ENCODE measurements around the gene TMEM151B. TPM values are rescaled to one million over a fixed set of nuclear protein-coding genes. Genes with fewer than 3 reads are reported as not detected.

TMEM151B gene
- total and polyA plus RNA-seq, 2 of the 13 experiments (the other 11 are each of a cell fraction or from before 2014, with no cell fraction given), result not detected

DNA sequence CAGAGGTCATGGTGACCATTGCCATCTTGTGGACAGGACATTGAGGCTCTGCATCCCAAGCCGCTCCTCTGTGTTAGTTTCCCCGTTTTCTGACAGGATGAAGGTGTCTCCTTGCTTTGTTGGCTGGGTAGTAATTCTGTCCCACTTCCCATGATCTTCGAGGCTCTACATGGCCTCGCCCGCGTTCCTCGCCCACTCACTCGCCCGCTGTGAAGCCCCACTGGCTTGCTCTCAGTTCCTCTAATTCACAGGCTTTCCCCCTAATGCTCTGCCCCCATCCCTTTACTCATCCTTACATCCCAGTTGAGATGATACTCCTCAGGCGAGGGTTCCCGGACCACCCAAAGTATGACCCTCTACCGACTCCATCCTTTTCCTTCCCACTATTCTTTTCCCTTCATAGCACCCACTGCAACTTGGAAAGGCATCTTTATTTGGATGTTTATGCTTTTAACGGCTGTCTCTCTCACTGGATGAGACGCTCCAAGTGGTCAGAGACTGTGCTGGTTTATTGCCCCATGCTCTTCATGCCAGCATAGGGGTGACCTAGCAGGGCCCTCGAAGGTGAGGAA is 12.4 kb upstream of the TMEM151B start (continued):
- TF ChIP-seq, protein P1, sequence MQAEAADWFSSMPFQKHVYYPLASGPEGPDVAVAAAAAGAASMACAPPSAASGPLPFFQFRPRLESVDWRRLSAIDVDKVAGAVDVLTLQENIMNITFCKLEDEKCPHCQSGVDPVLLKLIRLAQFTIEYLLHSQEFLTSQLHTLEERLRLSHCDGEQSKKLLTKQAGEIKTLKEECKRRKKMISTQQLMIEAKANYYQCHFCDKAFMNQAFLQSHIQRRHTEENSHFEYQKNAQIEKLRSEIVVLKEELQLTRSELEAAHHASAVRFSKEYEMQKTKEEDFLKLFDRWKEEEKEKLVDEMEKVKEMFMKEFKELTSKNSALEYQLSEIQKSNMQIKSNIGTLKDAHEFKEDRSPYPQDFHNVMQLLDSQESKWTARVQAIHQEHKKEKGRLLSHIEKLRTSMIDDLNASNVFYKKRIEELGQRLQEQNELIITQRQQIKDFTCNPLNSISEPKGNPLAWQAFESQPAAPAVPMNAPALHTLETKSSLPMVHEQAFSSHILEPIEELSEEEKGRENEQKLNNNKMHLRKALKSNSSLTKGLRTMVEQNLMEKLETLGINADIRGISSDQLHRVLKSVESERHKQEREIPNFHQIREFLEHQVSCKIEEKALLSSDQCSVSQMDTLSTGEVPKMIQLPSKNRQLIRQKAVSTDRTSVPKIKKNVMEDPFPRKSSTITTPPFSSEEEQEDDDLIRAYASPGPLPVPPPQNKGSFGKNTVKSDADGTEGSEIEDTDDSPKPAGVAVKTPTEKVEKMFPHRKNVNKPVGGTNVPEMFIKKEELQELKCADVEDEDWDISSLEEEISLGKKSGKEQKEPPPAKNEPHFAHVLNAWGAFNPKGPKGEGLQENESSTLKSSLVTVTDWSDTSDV (CRISPR knock-in tag; IDR thresholded peaks at IDR 0.05), result no peak
- TF ChIP-seq STAT6 (CRISPR knock-in tag; IDR thresholded peaks at IDR 0.05; ENCODE audit: borderline replicate concordance), result no peak
- TF ChIP-seq, protein P2, sequence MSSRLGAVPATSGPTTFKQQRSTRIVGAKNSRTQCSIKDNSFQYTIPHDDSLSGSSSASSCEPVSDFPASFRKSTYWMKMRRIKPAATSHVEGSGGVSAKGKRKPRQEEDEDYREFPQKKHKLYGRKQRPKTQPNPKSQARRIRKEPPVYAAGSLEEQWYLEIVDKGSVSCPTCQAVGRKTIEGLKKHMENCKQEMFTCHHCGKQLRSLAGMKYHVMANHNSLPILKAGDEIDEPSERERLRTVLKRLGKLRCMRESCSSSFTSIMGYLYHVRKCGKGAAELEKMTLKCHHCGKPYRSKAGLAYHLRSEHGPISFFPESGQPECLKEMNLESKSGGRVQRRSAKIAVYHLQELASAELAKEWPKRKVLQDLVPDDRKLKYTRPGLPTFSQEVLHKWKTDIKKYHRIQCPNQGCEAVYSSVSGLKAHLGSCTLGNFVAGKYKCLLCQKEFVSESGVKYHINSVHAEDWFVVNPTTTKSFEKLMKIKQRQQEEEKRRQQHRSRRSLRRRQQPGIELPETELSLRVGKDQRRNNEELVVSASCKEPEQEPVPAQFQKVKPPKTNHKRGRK (CRISPR knock-in tag; IDR thresholded peaks at IDR 0.05), result no peak
- TF ChIP-seq ZNF441 (CRISPR knock-in tag; IDR thresholded peaks at IDR 0.05; ENCODE audit: borderline replicate concordance), result no peak
- TF ChIP-seq ZNF501 (CRISPR knock-in tag; IDR thresholded peaks at IDR 0.05), result no peak
- TF ChIP-seq ZNF792 (CRISPR knock-in tag; IDR thresholded peaks at IDR 0.05), result no peak
- TF ChIP-seq FOSL2 (CRISPR knock-in tag; IDR thresholded peaks at IDR 0.05), result peak; percentile 10; the same call in 1 of the 2 replicates
- TF ChIP-seq, protein P3, sequence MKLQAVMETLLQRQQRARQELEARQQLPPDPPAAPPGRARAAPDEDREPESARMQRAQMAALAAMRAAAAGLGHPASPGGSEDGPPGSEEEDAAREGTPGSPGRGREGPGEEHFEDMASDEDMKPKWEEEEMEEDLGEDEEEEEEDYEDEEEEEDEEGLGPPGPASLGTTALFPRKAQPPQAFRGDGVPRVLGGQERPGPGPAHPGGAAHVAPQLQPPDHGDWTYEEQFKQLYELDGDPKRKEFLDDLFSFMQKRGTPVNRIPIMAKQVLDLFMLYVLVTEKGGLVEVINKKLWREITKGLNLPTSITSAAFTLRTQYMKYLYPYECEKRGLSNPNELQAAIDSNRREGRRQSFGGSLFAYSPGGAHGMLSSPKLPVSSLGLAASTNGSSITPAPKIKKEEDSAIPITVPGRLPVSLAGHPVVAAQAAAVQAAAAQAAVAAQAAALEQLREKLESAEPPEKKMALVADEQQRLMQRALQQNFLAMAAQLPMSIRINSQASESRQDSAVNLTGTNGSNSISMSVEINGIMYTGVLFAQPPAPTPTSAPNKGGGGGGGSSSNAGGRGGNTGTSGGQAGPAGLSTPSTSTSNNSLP (IDR thresholded peaks at IDR 0.05; ENCODE audit: low read depth, low read length), result no peak
- TF ChIP-seq, protein P4, sequence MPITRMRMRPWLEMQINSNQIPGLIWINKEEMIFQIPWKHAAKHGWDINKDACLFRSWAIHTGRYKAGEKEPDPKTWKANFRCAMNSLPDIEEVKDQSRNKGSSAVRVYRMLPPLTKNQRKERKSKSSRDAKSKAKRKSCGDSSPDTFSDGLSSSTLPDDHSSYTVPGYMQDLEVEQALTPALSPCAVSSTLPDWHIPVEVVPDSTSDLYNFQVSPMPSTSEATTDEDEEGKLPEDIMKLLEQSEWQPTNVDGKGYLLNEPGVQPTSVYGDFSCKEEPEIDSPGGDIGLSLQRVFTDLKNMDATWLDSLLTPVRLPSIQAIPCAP (CRISPR knock-in tag; IDR thresholded peaks at IDR 0.05; ENCODE audit: low read depth), result no peak
- TF ChIP-seq ZNF746 (CRISPR knock-in tag; IDR thresholded peaks at IDR 0.05), result no peak
- no peak for TF ChIP-seq SMAD9 (CRISPR knock-in tag; IDR thresholded peaks at IDR 0.05)
- no peak for TF ChIP-seq POLR2G (IDR thresholded peaks at IDR 0.05; ENCODE audit: low read depth, low read length)
- TF ChIP-seq CEBPB (IDR thresholded peaks at IDR 0.05; ENCODE audit: borderline replicate concordance, low read depth, low read length), result no peak
- no peak for TF ChIP-seq ZNF460 (CRISPR knock-in tag; IDR thresholded peaks at IDR 0.05; ENCODE audit: borderline replicate concordance)
- TF ChIP-seq, protein P5, sequence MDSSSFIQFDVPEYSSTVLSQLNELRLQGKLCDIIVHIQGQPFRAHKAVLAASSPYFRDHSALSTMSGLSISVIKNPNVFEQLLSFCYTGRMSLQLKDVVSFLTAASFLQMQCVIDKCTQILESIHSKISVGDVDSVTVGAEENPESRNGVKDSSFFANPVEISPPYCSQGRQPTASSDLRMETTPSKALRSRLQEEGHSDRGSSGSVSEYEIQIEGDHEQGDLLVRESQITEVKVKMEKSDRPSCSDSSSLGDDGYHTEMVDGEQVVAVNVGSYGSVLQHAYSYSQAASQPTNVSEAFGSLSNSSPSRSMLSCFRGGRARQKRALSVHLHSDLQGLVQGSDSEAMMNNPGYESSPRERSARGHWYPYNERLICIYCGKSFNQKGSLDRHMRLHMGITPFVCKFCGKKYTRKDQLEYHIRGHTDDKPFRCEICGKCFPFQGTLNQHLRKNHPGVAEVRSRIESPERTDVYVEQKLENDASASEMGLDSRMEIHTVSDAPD (CRISPR knock-in tag; IDR thresholded peaks at IDR 0.05), result no peak
- no peak for TF ChIP-seq MYC (CRISPR knock-in tag; IDR thresholded peaks at IDR 0.05; ENCODE audit: borderline replicate concordance)
- no peak for TF ChIP-seq MXD1 (CRISPR knock-in tag; IDR thresholded peaks at IDR 0.05)
- no peak for TF ChIP-seq PCBP1 (IDR thresholded peaks at IDR 0.05; ENCODE audit: borderline replicate concordance, low read depth, low read length)

Data from HepG2 (cell line).